ENCODE measurements around the gene LRRC18. TPM values are rescaled to one million over a fixed set of nuclear protein-coding genes. Genes with fewer than 3 reads are reported as not detected.

LRRC18 gene
- total and polyA plus RNA-seq, 2 donors (not counting 1 experiment from before 2014, with no cell fraction given), result not detected

- intact Hi-C loops (cut with micrococcal nuclease), result no loop called here
- no peak overlapping the region for H3K4me3 Mint-ChIP-seq
- Histone ChIP-seq H3K27ac (ENCODE audit: low read length in 2 of 2) (no peak overlapping the region), H4K20me1 (ENCODE audit: control insufficient read depth, insufficient read depth, low read length, poor library complexity, severe bottlenecking) (peaks cover 3% of the 10 kb centered on the region), H2AFZ (ENCODE audit: insufficient read depth, low read depth, low read length, poor library complexity, severe bottlenecking) (no peak overlapping the region), H3K27me3 (replicated peaks in 1 of 4; ENCODE audit: control extremely low read depth in 1 of 4, control insufficient read depth in 3 of 4, insufficient read depth in 4 of 4, low read length in 3 of 4) (no peaks in the 10 kb centered on the region), H3K4me3 (ENCODE audit: control extremely low read depth in 1 of 5, extremely low read depth in 1 of 5, insufficient read depth in 1 of 5, low read depth in 2 of 5, low read length in 4 of 5) (no peak overlapping the region), H3K36me3 (replicated peaks in 1 of 2; ENCODE audit: control extremely low read depth in 1 of 2, control insufficient read depth in 1 of 2, extremely low read depth in 1 of 2, insufficient read depth in 2 of 2, low read length in 1 of 2) (peaks cover 6 to 98% of the 10 kb centered on the region in 2 experiments), H3K4me1 (ENCODE audit: control insufficient read depth in 2 of 2, insufficient read depth in 2 of 2, low read length in 2 of 2) (no peaks in the 10 kb centered on the region), H3K79me2 (ENCODE audit: control insufficient read depth, insufficient read depth, low read length) (no peaks in the 10 kb centered on the region), H3K9ac (ENCODE audit: low read length) (no peak overlapping the region), H3K9me3 (ENCODE audit: control extremely low read depth in 1 of 3, control insufficient read depth in 2 of 3, insufficient read depth in 1 of 3, low read length in 2 of 3) (no peaks in the 10 kb centered on the region), H3K4me2 (replicated peaks; ENCODE audit: low read depth, low read length, poor library complexity, severe bottlenecking) (no peak overlapping the region)
- CTCF ChIA-PET, result interaction anchor here (0.7 to 1.0 kb wide), 2 partner anchors 188 to 536 kb away, joined by 3 read pairs; no protein-coding TSS in a partner anchor
- ATAC-seq (ENCODE audit: low read depth) (no peak), DNase-seq (no peak)
- no peak for TF ChIP-seq EZH2 (IDR thresholded peaks at IDR 0.05; ENCODE audit: borderline replicate concordance, insufficient read depth, low read depth, low read length, poor library complexity, severe bottlenecking)
- TF ChIP-seq CTCF (IDR thresholded peaks at IDR 0.05), result no peak
- H3K27ac Mint-ChIP-seq, result no peak overlapping the region
- H3K4me1 Mint-ChIP-seq, result no peaks in the 10 kb centered on the region
- POLR2A ChIA-PET, result no interaction called here
- H3K9me3 Mint-ChIP-seq (ENCODE audit: insufficient read depth), result no peaks in the 10 kb centered on the region
- no peaks in the 10 kb centered on the region for H3K27me3 Mint-ChIP-seq
Observed at GRCh38 chr10:48976196-48976595, 36.6 kb upstream of the LRRC18 start.

GRCh38 chr10:48974510-48975156 is 35.0 kb upstream of the LRRC18 start:
- H3K27ac Mint-ChIP-seq, result peak overlapping the region; percentile 15
- intact Hi-C loops (cut with micrococcal nuclease), result no loop called here
- no peak overlapping the region for H3K4me3 Mint-ChIP-seq
- ChIA-PET CTCF (no interaction called here), POLR2A (no interaction called here)
- H3K36me3 ChIP-seq (replicated peaks in 1 of 2; ENCODE audit: control extremely low read depth in 1 of 2, control insufficient read depth in 1 of 2, extremely low read depth in 1 of 2, insufficient read depth in 2 of 2, low read length in 1 of 2), result peaks cover 3 to 98% of the 10 kb centered on the region in 2 experiments
- H3K27me3 ChIP-seq (replicated peaks in 1 of 4; ENCODE audit: control extremely low read depth in 1 of 4, control insufficient read depth in 3 of 4, insufficient read depth in 4 of 4, low read length in 3 of 4), result no peaks in the 10 kb centered on the region
- H3K4me1 ChIP-seq (ENCODE audit: control insufficient read depth in 2 of 2, insufficient read depth in 2 of 2, low read length in 2 of 2), result no peaks in the 10 kb centered on the region
- H3K27ac ChIP-seq (ENCODE audit: low read length in 2 of 2), result no peak overlapping the region
- no peak overlapping the region for H3K9ac ChIP-seq (ENCODE audit: low read length)
- no peaks in the 10 kb centered on the region for H4K20me1 ChIP-seq (ENCODE audit: control insufficient read depth, insufficient read depth, low read length, poor library complexity, severe bottlenecking)
- no peaks in the 10 kb centered on the region for H3K9me3 ChIP-seq (ENCODE audit: control extremely low read depth in 1 of 3, control insufficient read depth in 2 of 3, insufficient read depth in 1 of 3, low read length in 2 of 3)
- TF ChIP-seq CTCF (IDR thresholded peaks at IDR 0.05), result no peak
- TF ChIP-seq EZH2 (IDR thresholded peaks at IDR 0.05; ENCODE audit: borderline replicate concordance, insufficient read depth, low read depth, low read length, poor library complexity, severe bottlenecking), result no peak
- no peaks in the 10 kb centered on the region for H3K27me3 Mint-ChIP-seq
- no peak overlapping the region for H2AFZ ChIP-seq (ENCODE audit: insufficient read depth, low read depth, low read length, poor library complexity, severe bottlenecking)
- ATAC-seq (ENCODE audit: low read depth) (no peak), DNase-seq (no peak)
- WGBS (ENCODE audit: insufficient coverage), result 98% methylated on average over 9 of the region's 12 CpGs
- H3K4me1 Mint-ChIP-seq, result no peaks in the 10 kb centered on the region
- H3K9me3 Mint-ChIP-seq (ENCODE audit: insufficient read depth), result no peaks in the 10 kb centered on the region
- H3K79me2 ChIP-seq (ENCODE audit: control insufficient read depth, insufficient read depth, low read length), result no peaks in the 10 kb centered on the region
- no peak overlapping the region for H3K4me2 ChIP-seq (replicated peaks; ENCODE audit: low read depth, low read length, poor library complexity, severe bottlenecking)
- H3K4me3 ChIP-seq (ENCODE audit: control extremely low read depth in 1 of 5, extremely low read depth in 1 of 5, insufficient read depth in 1 of 5, low read depth in 2 of 5, low read length in 4 of 5), result no peak overlapping the region
